CD4-positive, alpha-beta T cell (primary cell): Measurements from ENCODE around the gene MRPS12. TPM values are rescaled to one million over a fixed set of nuclear protein-coding genes. Genes with fewer than 3 reads are reported as not detected.

Experiments used
- ATAC-seq: fragments of 200-7000 bp; cut with Tn5 transposase; one replicate; pipeline ENCODE4 v1.10.0; 2022; ENCODE audit warnings: mild to moderate bottlenecking; ENCODE audit not compliant: poor library complexity
- CTCF ChIA-PET: fragments of 350-600 bp; sonication (Branson Sonifier 250); formaldehyde crosslinking; loops from one replicate; lab custom pipeline; 2021; ENCODE audit warnings: antibody characterized with exemption, inconsistent platforms; lab: Charles Lee
- POLR2A ChIA-PET: fragments of 350-600 bp; sonication (Branson Sonifier 250); formaldehyde crosslinking; loops from one replicate; lab custom pipeline; 2021; ENCODE audit warnings: antibody characterized with exemption, inconsistent platforms; lab: Charles Lee
- DNase-seq, 14 experiments: peaks; one replicate each; pipeline ENCODE4 v3.0.0-alpha.2; 2013 to 2020; ENCODE audit warnings: mixed read lengths in 2 of 14
- H3K27ac ChIP-seq, 2 donors: one replicate each; pipeline versions ENCODE4 v1.5.1 to v1.7.0; 2013; ENCODE audit warnings: low read length in 2 of 2, low read depth in 1 of 2, mild to moderate bottlenecking in 1 of 2
- H3K27me3 ChIP-seq, 2 experiments: 1 replicate in 1 of 2; 2 replicates in 1 of 2; pipeline versions ENCODE4 v1.6.1 to v1.7.0; 2013; ENCODE audit warnings: low read length in 2 of 2, control low read depth in 1 of 2, mild to moderate bottlenecking in 1 of 2, moderate library complexity in 1 of 2; ENCODE audit not compliant: insufficient read depth in 2 of 2, control insufficient read depth in 1 of 2
- H3K36me3 ChIP-seq: one replicate; pipeline ENCODE4 v1.6.1; 2013; ENCODE audit warnings: low read length, control low read depth; ENCODE audit not compliant: insufficient read depth
- H3K4me1 ChIP-seq: one replicate; pipeline ENCODE4 v1.6.1; 2013; ENCODE audit warnings: low read length, control low read depth; ENCODE audit not compliant: insufficient read depth
- H3K4me3 ChIP-seq: one replicate; pipeline ENCODE4 v1.5.1; 2013; ENCODE audit warnings: mild to moderate bottlenecking, low read length, moderate library complexity
- H3K9me3 ChIP-seq, 2 experiments: 1 replicate in 1 of 2; 2 replicates in 1 of 2; pipeline versions ENCODE4 v1.6.1 to v1.7.0; 2013; ENCODE audit warnings: low read length in 2 of 2, mild to moderate bottlenecking in 2 of 2, control low read depth in 1 of 2, moderate library complexity in 1 of 2; ENCODE audit not compliant: control insufficient read depth in 1 of 2, insufficient read depth in 1 of 2
- H3K27ac Mint-ChIP-seq: one replicate; pipeline ENCODE4 v1.8.0; 2020; ENCODE audit warnings: mixed read lengths
- H3K27me3 Mint-ChIP-seq: one replicate; pipeline ENCODE4 v1.8.0; 2021; ENCODE audit warnings: mixed read lengths
- H3K36me3 Mint-ChIP-seq: one replicate; pipeline ENCODE4 v1.8.0; 2021; ENCODE audit warnings: low read depth, mixed read lengths
- H3K4me1 Mint-ChIP-seq: one replicate; pipeline ENCODE4 v1.8.0; 2021; ENCODE audit warnings: low read depth, mixed read lengths
- H3K4me3 Mint-ChIP-seq: one replicate; pipeline ENCODE4 v1.8.0; 2020; ENCODE audit warnings: mild to moderate bottlenecking, mixed read lengths
- H3K9me3 Mint-ChIP-seq: one replicate; pipeline ENCODE4 v1.8.0; 2020; ENCODE audit warnings: mixed read lengths
- CTCF ChIP-seq: fragments of 200-600 bp; IDR thresholded peaks from one replicate; pipeline ENCODE4 v1.8.0; 2022; ENCODE audit warnings: antibody characterized with exemption, mild to moderate bottlenecking
- intact Hi-C, 2 experiments: fragments of 100-400 bp; cut with DNase I in 1 of 2; cut with micrococcal nuclease in 1 of 2; formaldehyde crosslinking; loops; one replicate each; pipeline versions ENCODE4 v1.15.1 to v1.9.0; 2023 to 2025; cut with DNase I, micrococcal nuclease
- total RNA-seq, 174 experiments: library from RNA in 2 of 174; stranded (reverse) in 2 of 174; gene quantifications; one replicate each; pipeline ENCODE4 v1.2.3 and lab custom pipeline; 2021 to 2026

Gene MRPS12
- total RNA-seq, 2 experiments from 2014 or later: 13.7 to 15.4 TPM

GRCh38 chr19:38975861-38976271, 45.1 kb downstream of the MRPS12 start:
- intact Hi-C loops: no loop called here
- ATAC-seq: no peak
- CTCF ChIA-PET: no interaction called here

GRCh38 chr19:38977445-38978325, 46.9 kb downstream of the MRPS12 start:
- ChIA-PET CTCF (no interaction called here), POLR2A (no interaction called here)
- Histone ChIP-seq H3K27ac (no peak overlapping the region), H3K36me3 (no peaks in the 10 kb centered on the region), H3K9me3 (peaks cover 0 to 18% of the 10 kb centered on the region in 2 experiments), H3K4me1 (peaks cover 10% of the 10 kb centered on the region), H3K27me3 (peaks cover 18 to 22% of the 10 kb centered on the region in 2 experiments), H3K4me3 (no peak overlapping the region)
- intact Hi-C loops: no loop called here
- Mint-ChIP-seq H3K27ac (no peak overlapping the region), H3K9me3 (peaks cover 2% of the 10 kb centered on the region), H3K4me1 (peaks cover 9% of the 10 kb centered on the region), H3K36me3 (no peaks in the 10 kb centered on the region), H3K27me3 (peaks cover 48% of the 10 kb centered on the region), H3K4me3 (no peak overlapping the region)
- no peak for TF ChIP-seq CTCF
- ATAC-seq (no peak), DNase-seq (no peak)

More at GRCh38 chr19:38975861-38976271, 45.1 kb downstream of the MRPS12 start:
- H3K4me3 Mint-ChIP-seq: no peak overlapping the region
- no peaks in the 10 kb centered on the region for H3K36me3 Mint-ChIP-seq
- Histone ChIP-seq H3K4me1 (peaks cover 10% of the 10 kb centered on the region), H3K27ac (no peak overlapping the region), H3K36me3 (no peaks in the 10 kb centered on the region), H3K27me3 (peaks cover 16 to 22% of the 10 kb centered on the region in 2 experiments), H3K4me3 (no peak overlapping the region), H3K9me3 (peaks cover 0 to 13% of the 10 kb centered on the region in 2 experiments)
- H3K27ac Mint-ChIP-seq: no peak overlapping the region
- peaks cover 9% of the 10 kb centered on the region for H3K4me1 Mint-ChIP-seq
- peaks cover 2% of the 10 kb centered on the region for H3K9me3 Mint-ChIP-seq
- DNase-seq: no peak
- POLR2A ChIA-PET: interaction anchor here (0.7 kb wide), 1 partner anchor 517 kb away, joined by 3 read pairs; no protein-coding TSS in a partner anchor
- peaks cover 48% of the 10 kb centered on the region for H3K27me3 Mint-ChIP-seq
- no peak for TF ChIP-seq CTCF

GRCh38 chr19:38978326-38978689, 47.6 kb downstream of the MRPS12 start:
- Mint-ChIP-seq H3K36me3 (no peaks in the 10 kb centered on the region), H3K27ac (no peak overlapping the region), H3K27me3 (peaks cover 48% of the 10 kb centered on the region), H3K4me3 (no peak overlapping the region), H3K9me3 (peaks cover 2% of the 10 kb centered on the region), H3K4me1 (peaks cover 9% of the 10 kb centered on the region)
- Histone ChIP-seq H3K4me3 (no peak overlapping the region), H3K27ac (no peak overlapping the region), H3K9me3 (peaks cover 0 to 18% of the 10 kb centered on the region in 2 experiments), H3K4me1 (peaks cover 10% of the 10 kb centered on the region), H3K36me3 (no peaks in the 10 kb centered on the region), H3K27me3 (peaks cover 18 to 22% of the 10 kb centered on the region in 2 experiments)
- intact Hi-C loops: no loop called here
- POLR2A ChIA-PET: no interaction called here
- no peak for ATAC-seq
- DNase-seq: no peak
- CTCF ChIA-PET: interaction anchor here (0.6 kb wide), 1 partner anchor 186 kb away, joined by 3 read pairs; no protein-coding TSS in a partner anchor
- TF ChIP-seq CTCF: no peak
